CD4-positive, alpha-beta memory T cell (primary cell): ENCODE results near the gene CHST11. TPM values are rescaled to one million over a fixed set of nuclear protein-coding genes. Genes with fewer than 3 reads are reported as not detected.

Experiments
- CTCF ChIA-PET: fragments of 350-600 bp; sonication (Branson Sonifier 250); formaldehyde crosslinking; loops from one replicate; lab custom pipeline; 2021; ENCODE audit warnings: inconsistent platforms; ENCODE audit not compliant: partially characterized antibody; lab: Charles Lee
- POLR2A ChIA-PET: fragments of 350-600 bp; sonication (Branson Sonifier 250); formaldehyde crosslinking; loops from one replicate; lab custom pipeline; 2021; ENCODE audit not compliant: partially characterized antibody; lab: Charles Lee
- DNase-seq, 5 donors: peaks; one replicate each; pipeline versions ENCODE4 v3.0.0 to v3.0.0-alpha.2; 2020 to 2022; ENCODE audit warnings: mixed read lengths in 1 of 5
- H3K27ac ChIP-seq: one replicate; pipeline ENCODE4 v1.7.0; 2013; ENCODE audit warnings: low read depth, low read length
- H3K27me3 ChIP-seq: 2 replicates; pipeline ENCODE4 v1.7.0; 2013; ENCODE audit warnings: mild to moderate bottlenecking, low read length, moderate library complexity; ENCODE audit not compliant: insufficient read depth
- H3K36me3 ChIP-seq: 2 replicates; pipeline ENCODE4 v1.7.0; 2013; ENCODE audit warnings: mild to moderate bottlenecking, low read length, moderate library complexity; ENCODE audit not compliant: insufficient read depth
- H3K4me1 ChIP-seq: 2 replicates; pipeline ENCODE4 v1.7.0; 2013; ENCODE audit warnings: mild to moderate bottlenecking, low read length, moderate library complexity; ENCODE audit not compliant: insufficient read depth
- H3K4me3 ChIP-seq, 2 donors: one replicate each; pipeline ENCODE4 v1.7.0; 2013; ENCODE audit warnings: low read length in 2 of 2, mild to moderate bottlenecking in 1 of 2
- H3K9me3 ChIP-seq, 2 donors: one replicate each; pipeline ENCODE4 v1.7.0; 2013; ENCODE audit warnings: low read length in 2 of 2, control low read depth in 1 of 2; ENCODE audit not compliant: control insufficient read depth in 1 of 2
- H3K27ac Mint-ChIP-seq, 7 donors: one replicate each; pipeline ENCODE4 v1.8.0; 2020 to 2021; ENCODE audit warnings: mixed read lengths in 7 of 7, mild to moderate bottlenecking in 6 of 7, inconsistent platforms in 3 of 7, moderate library complexity in 3 of 7
- H3K27me3 Mint-ChIP-seq, 2 donors: one replicate each; pipeline ENCODE4 v1.8.0; 2020 to 2021; ENCODE audit warnings: mixed read lengths in 2 of 2
- H3K36me3 Mint-ChIP-seq, 2 donors: one replicate each; pipeline ENCODE4 v1.8.0; 2020 to 2021; ENCODE audit warnings: mixed read lengths in 2 of 2, inconsistent platforms in 1 of 2, mild to moderate bottlenecking in 1 of 2
- H3K4me1 Mint-ChIP-seq, 4 donors: one replicate each; pipeline ENCODE4 v1.8.0; 2020 to 2021; ENCODE audit warnings: mixed read lengths in 4 of 4, mild to moderate bottlenecking in 1 of 4
- H3K4me3 Mint-ChIP-seq, 8 donors: one replicate each; pipeline ENCODE4 v1.8.0; 2020 to 2021; ENCODE audit warnings: mixed read lengths in 8 of 8, mild to moderate bottlenecking in 7 of 8, moderate library complexity in 6 of 8, inconsistent platforms in 3 of 8
- H3K9me3 Mint-ChIP-seq, 8 donors: one replicate each; pipeline ENCODE4 v1.8.0; 2020 to 2021; ENCODE audit warnings: mixed read lengths in 8 of 8, mild to moderate bottlenecking in 5 of 8, inconsistent platforms in 3 of 8, moderate library complexity in 1 of 8
- intact Hi-C: fragments of 100-400 bp; cut with micrococcal nuclease; formaldehyde crosslinking; loops from one replicate; pipeline ENCODE4 v1.15.1; 2023
- polyA plus RNA-seq, 2 donors: library from polyadenylated mRNA; unstranded; fragments of 300-500 nt; fragmentation: Illumina TruSeq; gene quantifications; one replicate each; pipeline ENCODE4 v1.2.3, GENCODE V29; 2021
- total RNA-seq, 2 experiments: library from RNA; stranded (reverse); gene quantifications; one replicate each; pipeline ENCODE4 v1.2.3, GENCODE V29; 2021

The CHST11 gene
- total and polyA plus RNA-seq, 4 experiments from 2014 or later: 55.1 to 64.6 (median 59.8) TPM

- intact Hi-C loops: no loop called here
- Histone ChIP-seq H3K4me3 (no peak overlapping the region), H3K27me3 (no peaks in the 10 kb centered on the region), H3K4me1 (peaks cover 13% of the 10 kb centered on the region), H3K27ac (no peak overlapping the region), H3K9me3 (no peaks in the 10 kb centered on the region), H3K36me3 (no peaks in the 10 kb centered on the region)
- Mint-ChIP-seq H3K27me3 (no peaks in the 10 kb centered on the region), H3K36me3 (peaks cover under 1 to 13% of the 10 kb centered on the region in 2 donors), H3K4me1 (peaks cover 37 to 74% (median 58%) of the 10 kb centered on the region in 4 donors), H3K9me3 (no peaks in the 10 kb centered on the region), H3K4me3 (no peak overlapping the region), H3K27ac (peak overlapping the region in 2 of 7 donors; percentile 38 to 50)
- ChIA-PET CTCF (interaction anchor here (3.1 kb wide), 1 partner anchor 276 kb away, joined by 8 read pairs; no protein-coding TSS in a partner anchor), POLR2A (no interaction called here)
- no peak for DNase-seq
These were observed 201.2 kb downstream of the CHST11 start for GRCh38 chr12:104657726-104658484.

GRCh38 chr12:104659058-104659457 lies 202.3 kb downstream of the CHST11 start:
- H3K9me3 Mint-ChIP-seq: no peaks in the 10 kb centered on the region
- no peaks in the 10 kb centered on the region for H3K27me3 ChIP-seq
- peaks cover 30 to 66% (median 53%) of the 10 kb centered on the region in 4 donors for H3K4me1 Mint-ChIP-seq
- H3K36me3 Mint-ChIP-seq: peaks cover 0 to 5% of the 10 kb centered on the region in 2 donors
- peaks cover 13% of the 10 kb centered on the region for H3K4me1 ChIP-seq
- H3K27ac Mint-ChIP-seq: peak overlapping the region in 1 of 7 donors; percentile 42
- H3K27me3 Mint-ChIP-seq: no peaks in the 10 kb centered on the region
- no peaks in the 10 kb centered on the region for H3K9me3 ChIP-seq
- no peak for DNase-seq
- H3K4me3 ChIP-seq: no peak overlapping the region
- intact Hi-C loops: no loop called here
- H3K36me3 ChIP-seq: no peaks in the 10 kb centered on the region
- ChIA-PET POLR2A (interaction anchor here (1.4 kb wide), 1 partner anchor 202 kb away, joined by 6 read pairs; the partner anchor contains the start of gene CHST11), CTCF (no interaction called here)
- H3K4me3 Mint-ChIP-seq: no peak overlapping the region
- no peak overlapping the region for H3K27ac ChIP-seq

GRCh38 chr12:104662203-104662602 lies 205.5 kb downstream of the CHST11 start:
- Histone ChIP-seq H3K27me3 (no peaks in the 10 kb centered on the region), H3K36me3 (no peaks in the 10 kb centered on the region), H3K4me3 (no peak overlapping the region), H3K9me3 (no peaks in the 10 kb centered on the region), H3K27ac (no peak overlapping the region), H3K4me1 (peaks cover 9% of the 10 kb centered on the region)
- Mint-ChIP-seq H3K9me3 (no peaks in the 10 kb centered on the region), H3K27ac (peak overlapping the region in 4 of 7 donors; percentile 7 to 52 (median 39)), H3K36me3 (peaks cover 0 to 5% of the 10 kb centered on the region in 2 donors), H3K4me1 (peaks cover 28 to 51% (median 42%) of the 10 kb centered on the region in 4 donors), H3K4me3 (no peak overlapping the region), H3K27me3 (no peaks in the 10 kb centered on the region)
- CTCF ChIA-PET: interaction anchor here (1.1 to 1.6 kb wide), 2 partner anchors 9 to 11 kb away, joined by 3 to 4 read pairs; no protein-coding TSS in a partner anchor
- intact Hi-C loops: no loop called here
- POLR2A ChIA-PET: interaction anchor here (0.5 kb wide), 1 partner anchor 593 kb away, joined by 3 read pairs; no protein-coding TSS in a partner anchor
- no peak for DNase-seq

- Mint-ChIP-seq H3K4me3 (no peak overlapping the region), H3K27ac (peak overlapping the region in 2 of 7 donors; percentile 24 to 33), H3K4me1 (peaks cover 30 to 51% (median 42%) of the 10 kb centered on the region in 4 donors), H3K9me3 (no peaks in the 10 kb centered on the region), H3K27me3 (no peaks in the 10 kb centered on the region), H3K36me3 (peaks cover 0 to 5% of the 10 kb centered on the region in 2 donors)
- Histone ChIP-seq H3K4me1 (peaks cover 12% of the 10 kb centered on the region), H3K4me3 (no peak overlapping the region), H3K27ac (no peak overlapping the region), H3K27me3 (no peaks in the 10 kb centered on the region), H3K9me3 (no peaks in the 10 kb centered on the region), H3K36me3 (no peaks in the 10 kb centered on the region)
- intact Hi-C loops: no loop called here
- CTCF ChIA-PET: interaction anchor here (1.6 to 2.1 kb wide), 2 partner anchors 9 to 10 kb away, joined by 3 to 6 read pairs; no protein-coding TSS in a partner anchor
- no peak for DNase-seq
- POLR2A ChIA-PET: no interaction called here
These were observed 206.2 kb downstream of the CHST11 start for GRCh38 chr12:104662908-104663307.

- no peaks in the 10 kb centered on the region for H3K9me3 ChIP-seq
- peak overlapping the region in 3 of 7 donors; percentile 47 to 75 (median 52) for H3K27ac Mint-ChIP-seq
- H3K4me3 Mint-ChIP-seq: no peak overlapping the region
- H3K27me3 Mint-ChIP-seq: no peaks in the 10 kb centered on the region
- DNase-seq: no peak
- H3K36me3 ChIP-seq: no peaks in the 10 kb centered on the region
- POLR2A ChIA-PET: no interaction called here
- H3K4me3 ChIP-seq: no peak overlapping the region
- CTCF ChIA-PET: interaction anchor here (2.1 kb wide), 1 partner anchor 10 kb away, joined by 6 read pairs; no protein-coding TSS in a partner anchor
- H3K4me1 Mint-ChIP-seq: peaks cover 36 to 57% (median 46%) of the 10 kb centered on the region in 4 donors
- H3K9me3 Mint-ChIP-seq: no peaks in the 10 kb centered on the region
- no peak overlapping the region for H3K27ac ChIP-seq
- H3K27me3 ChIP-seq: no peaks in the 10 kb centered on the region
- intact Hi-C loops: no loop called here
- H3K4me1 ChIP-seq: peaks cover 27% of the 10 kb centered on the region
- peaks cover 0 to 7% of the 10 kb centered on the region in 2 donors for H3K36me3 Mint-ChIP-seq
These were observed 207.6 kb downstream of the CHST11 start for GRCh38 chr12:104664351-104664750.

- H3K36me3 Mint-ChIP-seq: peaks cover 0 to 5% of the 10 kb centered on the region in 2 donors
- H3K4me3 Mint-ChIP-seq: no peak overlapping the region
- H3K27ac ChIP-seq: no peak overlapping the region
- H3K36me3 ChIP-seq: no peaks in the 10 kb centered on the region
- peak overlapping the region in 4 of 7 donors; percentile 0 to 75 (median 33) for H3K27ac Mint-ChIP-seq
- no peaks in the 10 kb centered on the region for H3K27me3 Mint-ChIP-seq
- no peaks in the 10 kb centered on the region for H3K27me3 ChIP-seq
- H3K4me1 Mint-ChIP-seq: peaks cover 44 to 63% (median 50%) of the 10 kb centered on the region in 4 donors
- CTCF ChIA-PET: no interaction called here
- H3K9me3 Mint-ChIP-seq: no peaks in the 10 kb centered on the region
- H3K4me1 ChIP-seq: peaks cover 33% of the 10 kb centered on the region
- no peak overlapping the region for H3K4me3 ChIP-seq
- POLR2A ChIA-PET: no interaction called here
- H3K9me3 ChIP-seq: no peaks in the 10 kb centered on the region
- intact Hi-C loops: no loop called here
- no peak for DNase-seq
These were observed 208.5 kb downstream of the CHST11 start for GRCh38 chr12:104665296-104665695.

GRCh38 chr12:104667139-104667538 lies 210.4 kb downstream of the CHST11 start:
- Histone ChIP-seq H3K4me3 (no peak overlapping the region), H3K9me3 (no peaks in the 10 kb centered on the region), H3K27ac (no peak overlapping the region), H3K4me1 (peaks cover 46% of the 10 kb centered on the region), H3K36me3 (no peaks in the 10 kb centered on the region), H3K27me3 (no peaks in the 10 kb centered on the region)
- peaks cover 53 to 76% (median 58%) of the 10 kb centered on the region in 4 donors for H3K4me1 Mint-ChIP-seq
- H3K9me3 Mint-ChIP-seq: no peaks in the 10 kb centered on the region
- peaks cover 0 to 8% of the 10 kb centered on the region in 2 donors for H3K36me3 Mint-ChIP-seq
- CTCF ChIA-PET: interaction anchor here (1.0 to 1.9 kb wide), 2 partner anchors 15 to 285 kb away, joined by 3 to 8 read pairs; no protein-coding TSS in a partner anchor
- H3K27ac Mint-ChIP-seq: no peak overlapping the region
- DNase-seq: no peak
- no peak overlapping the region for H3K4me3 Mint-ChIP-seq
- intact Hi-C loops: no loop called here
- peaks cover 0 to 2% of the 10 kb centered on the region in 2 donors for H3K27me3 Mint-ChIP-seq
- POLR2A ChIA-PET: interaction anchor here (1.3 kb wide), 1 partner anchor 209 kb away, joined by 5 read pairs; no protein-coding TSS in a partner anchor
